ENCODE measurements around the gene GPR132.
"Not testable (repeated sequence)": the region's sequence is repeated elsewhere in the genome, so short reads cannot be mapped to it uniquely, and the experiment has no call there.

The GPR132 gene

GRCh38 chr14:105065280-105066228 is at the start of gene GPR132:
GPR132 (minus strand) TSS chr14:105065430; CDS start chr14:105055420, 10,010 bp downstream.
- DNase-seq (ENCODE audit: low spot score) = no peak

- DNase-seq (ENCODE audit: low spot score) = not testable (repeated sequence)
Observed at GRCh38 chr14:105109243-105109642, 44.0 kb upstream of the GPR132 start.

- DNase-seq (ENCODE audit: low spot score) = no peak
Observed at GRCh38 chr14:105108516-105108864, 43.3 kb upstream of the GPR132 start.

GRCh38 chr14:105107781-105108515 is 42.7 kb upstream of the GPR132 start:
- DNase-seq (ENCODE audit: low spot score) = no peak

- no peak for DNase-seq (ENCODE audit: low spot score)
Observed at GRCh38 chr14:105107351-105107750, 42.1 kb upstream of the GPR132 start.

GRCh38 chr14:105105158-105105557 is 39.9 kb upstream of the GPR132 start:
- DNase-seq (ENCODE audit: low spot score) = no peak

GRCh38 chr14:105102893-105103292 is 37.7 kb upstream of the GPR132 start:
- no peak for DNase-seq (ENCODE audit: low spot score)

GRCh38 chr14:105102361-105102870 is 37.2 kb upstream of the GPR132 start:
- DNase-seq (ENCODE audit: low spot score) = no peak

- no peak for DNase-seq (ENCODE audit: low spot score)
Observed at GRCh38 chr14:105100910-105101309, 35.7 kb upstream of the GPR132 start.

- no peak for DNase-seq (ENCODE audit: low spot score)
Observed at GRCh38 chr14:105099778-105100177, 34.5 kb upstream of the GPR132 start.

GRCh38 chr14:105098316-105098715 is 33.1 kb upstream of the GPR132 start:
- DNase-seq (ENCODE audit: low spot score) = no peak

GRCh38 chr14:105097794-105098127 is 32.5 kb upstream of the GPR132 start:
- DNase-seq (ENCODE audit: low spot score) = no peak

- DNase-seq (ENCODE audit: low spot score) = no peak
Observed at GRCh38 chr14:105096206-105096875, 31.1 kb upstream of the GPR132 start.

GRCh38 chr14:105095236-105095805 is 30.1 kb upstream of the GPR132 start:
- DNase-seq (ENCODE audit: low spot score) = no peak

GRCh38 chr14:105094193-105094907 is 29.1 kb upstream of the GPR132 start:
- no peak for DNase-seq (ENCODE audit: low spot score)

- DNase-seq (ENCODE audit: low spot score) = peak; percentile 82
Observed at GRCh38 chr14:105093431-105094192, 28.4 kb upstream of the GPR132 start.

GRCh38 chr14:105093038-105093430 is 27.8 kb upstream of the GPR132 start:
- peak; percentile 52 for DNase-seq (ENCODE audit: low spot score)

GRCh38 chr14:105092171-105093037 is 27.2 kb upstream of the GPR132 start:
- no peak for DNase-seq (ENCODE audit: low spot score)

GRCh38 chr14:105091517-105092170 is 26.4 kb upstream of the GPR132 start:
- no peak for DNase-seq (ENCODE audit: low spot score)
